ENCODE data around the gene KDSR. TPM values are rescaled to one million over a fixed set of nuclear protein-coding genes. Genes with fewer than 3 reads are reported as not detected.

Gene KDSR
- total and polyA plus RNA-seq, 9 of the 15 experiments (the other 6 are each of a cell fraction or from before 2014, with no cell fraction given): 4.0 to 24.7 (median 12.4) TPM

- TF ChIP-seq HCFC1 (IDR thresholded peaks at IDR 0.05; ENCODE audit: low read depth, low read length) (peak; percentile 45; the same call in 1 of the 2 replicates), NFXL1 (CRISPR knock-in tag; IDR thresholded peaks at IDR 0.05) (no peak), RFX7 (CRISPR knock-in tag; IDR thresholded peaks at IDR 0.05) (no peak), CC2D1A (IDR thresholded peaks at IDR 0.05) (no peak), NR2C2 (CRISPR knock-in tag; IDR thresholded peaks at IDR 0.05) (peak; percentile 40; the same call in 1 of the 2 replicates), NR2C2 (tag; IDR thresholded peaks at IDR 0.05) (peak; percentile 91), XRCC4 (IDR thresholded peaks at IDR 0.05; ENCODE audit: extremely low read depth, insufficient read depth, insufficient read length) (no peak), NFE2L1 (tag; IDR thresholded peaks at IDR 0.05; ENCODE audit: borderline replicate concordance, low read depth) (no peak), SMAD1 (IDR thresholded peaks at IDR 0.05; ENCODE audit: low read depth, low read length, partially characterized antibody) (no peak), KLF13 (tag; IDR thresholded peaks at IDR 0.05; ENCODE audit: borderline replicate concordance, low read depth) (peak; percentile 47; the same call in 1 of the 2 replicates), ZBED1 (IDR thresholded peaks at IDR 0.05) (no peak), MECOM (CRISPR knock-in tag; IDR thresholded peaks at IDR 0.05) (no peak), ZBTB33 (CRISPR knock-in tag; IDR thresholded peaks at IDR 0.05) (0 out of 2 replicates have a peak, but pooled peaks have one; percentile 18), MBD1 (CRISPR knock-in tag; IDR thresholded peaks at IDR 0.05) (no peak), KHSRP (IDR thresholded peaks at IDR 0.05) (no peak), BCLAF1 (IDR thresholded peaks at IDR 0.05; ENCODE audit: borderline replicate concordance in 1 of 2, control insufficient read depth in 1 of 2, low read depth in 2 of 2, low read length in 1 of 2) (no peak), RBM34 (IDR thresholded peaks at IDR 0.05; ENCODE audit: borderline replicate concordance, insufficient read depth, low read length) (no peak), TGIF2 (CRISPR knock-in tag; IDR thresholded peaks at IDR 0.05) (no peak), ETS1 (conservative IDR thresholded peaks at IDR 0.05; ENCODE audit: control insufficient read depth, low read depth, low read length) (0 out of 2 replicates have a peak, but pooled peaks have one; percentile 45)
Observed at GRCh38 chr18:63367053-63367953, at the start of gene KDSR (continued).
